H1 (cell line): ENCODE data around the gene RNASE11. TPM values are rescaled to one million over a fixed set of nuclear protein-coding genes. Genes with fewer than 3 reads are reported as not detected.

Experiments used
- CTCF ChIA-PET: fragments of 300-600 bp; sonication (Branson Sonifier 250); formaldehyde crosslinking; loops from one replicate; lab custom pipeline; 2021; ENCODE audit not compliant: partially characterized antibody; lab: Charles Lee
- POLR2A ChIA-PET: fragments of 300-600 bp; sonication (Branson Sonifier 250); formaldehyde crosslinking; loops from one replicate; lab custom pipeline; 2021; ENCODE audit warnings: inconsistent platforms; ENCODE audit not compliant: partially characterized antibody; lab: Charles Lee
- DNase-seq, 2 experiments: peaks; one replicate each; pipeline versions ENCODE4 v3.0.0 to v3.0.0-alpha.2; 2010 to 2022; ENCODE audit warnings: low spot score in 2 of 2, low read depth in 1 of 2, mixed read lengths in 1 of 2
- FAIRE-seq: peaks from 2 replicates; lab custom pipeline; 2011; peaks lifted over from hg19 to GRCh38; lab: Jason Lieb, UNC
- H2AFZ ChIP-seq: 2 replicates; pipeline ENCODE4 v1.8.1; 2012; ENCODE audit warnings: low read length, inconsistent platforms
- H2AK5ac ChIP-seq: 2 replicates; pipeline ENCODE4 v1.6.1; 2013; ENCODE audit warnings: low read depth, low read length
- H2BK120ac ChIP-seq: replicated peaks from 2 replicates; pipeline ENCODE3; 2013; ENCODE audit warnings: low read depth, low read length, inconsistent platforms
- H2BK12ac ChIP-seq: 2 replicates; pipeline ENCODE4 v1.6.1; 2013; ENCODE audit warnings: low read depth, low read length
- H2BK15ac ChIP-seq: 2 replicates; pipeline ENCODE4 v1.6.1; 2013; ENCODE audit warnings: low read length
- H2BK20ac ChIP-seq: 2 replicates; pipeline ENCODE4 v1.6.1; 2013; ENCODE audit warnings: low read length
- H2BK5ac ChIP-seq: 2 replicates; pipeline ENCODE4 v1.6.1; 2013; ENCODE audit warnings: low read depth, low read length
- H3K14ac ChIP-seq: 2 replicates; pipeline ENCODE4 v1.6.1; 2013; ENCODE audit warnings: inconsistent platforms; ENCODE audit not compliant: insufficient read length
- H3K18ac ChIP-seq: 2 replicates; pipeline ENCODE4 v1.6.1; 2013; ENCODE audit warnings: low read length; ENCODE audit errors: extremely low read depth
- H3K23ac ChIP-seq: 2 replicates; pipeline ENCODE4 v1.6.1; 2013; ENCODE audit warnings: inconsistent platforms; ENCODE audit not compliant: insufficient read length
- H3K23me2 ChIP-seq: 2 replicates; pipeline ENCODE4 v1.6.1; 2013; ENCODE audit warnings: low read depth, low read length
- H3K27ac ChIP-seq: 2 replicates; pipeline ENCODE4 v1.6.1; 2011; ENCODE audit warnings: low read depth, low read length, inconsistent platforms
- H3K27me3 ChIP-seq, 4 experiments: replicated peaks in 1 of 4; 1 replicate in 1 of 4; 2 replicates in 3 of 4; pipeline versions ENCODE4 v1.6.1 to v1.8.1; 2011 to 2013; ENCODE audit warnings: low read length in 3 of 4, mild to moderate bottlenecking in 3 of 4, inconsistent platforms in 2 of 4, mixed read lengths in 2 of 4, moderate library complexity in 1 of 4; ENCODE audit not compliant: control insufficient read depth in 3 of 4, insufficient read depth in 3 of 4; ENCODE audit errors: extremely low read depth in 1 of 4
- H3K36me3 ChIP-seq, 4 experiments: 2 replicates each; pipeline versions ENCODE4 v1.6.1 to v1.8.1; 2011 to 2013; ENCODE audit warnings: mild to moderate bottlenecking in 4 of 4, low read length in 3 of 4, moderate library complexity in 2 of 4, control low read depth in 1 of 4, inconsistent platforms in 1 of 4; ENCODE audit not compliant: insufficient read depth in 4 of 4, control insufficient read depth in 2 of 4
- H3K4ac ChIP-seq: replicated peaks from 2 replicates; pipeline ENCODE3; 2013; ENCODE audit warnings: low read length, low read depth, mixed read lengths, inconsistent platforms; ENCODE audit not compliant: insufficient read length
- H3K4me1 ChIP-seq, 4 experiments: replicated peaks in 1 of 4; 1 replicate in 1 of 4; 2 replicates in 3 of 4; pipeline versions ENCODE4 v1.6.1 to v1.8.1; 2011 to 2013; ENCODE audit warnings: low read length in 3 of 4, inconsistent platforms in 2 of 4, mixed read lengths in 1 of 4; ENCODE audit not compliant: insufficient read depth in 4 of 4, control insufficient read depth in 3 of 4
- H3K4me2 ChIP-seq, 2 experiments: 2 replicates each; pipeline versions ENCODE4 v1.6.1 to v1.8.1; 2011 to 2013; ENCODE audit warnings: low read depth in 2 of 2, low read length in 2 of 2, control low read depth in 1 of 2, inconsistent platforms in 1 of 2, mild to moderate bottlenecking in 1 of 2; ENCODE audit not compliant: insufficient read depth in 1 of 2
- H3K4me3 ChIP-seq, 4 experiments: fragments of 200-600, 300-600 bp in 1 of 4; sonication (generic), shearing (Covaris generic), sonication (Bioruptor Twin) in 1 of 4; 2 replicates each; pipeline versions ENCODE4 v1.5.1 to v1.8.1; 2011 to 2016; ENCODE audit warnings: low read length in 4 of 4, low read depth in 3 of 4, control low read depth in 2 of 4, inconsistent platforms in 2 of 4, mild to moderate bottlenecking in 2 of 4, mixed read lengths in 1 of 4, moderate library complexity in 1 of 4; ENCODE audit not compliant: insufficient read depth in 2 of 4; ENCODE audit errors: extremely low read depth in 1 of 4
- H3K56ac ChIP-seq: replicated peaks from 2 replicates; pipeline ENCODE3; 2013; ENCODE audit warnings: low read depth, mild to moderate bottlenecking, mixed read lengths, low read length, inconsistent platforms; ENCODE audit not compliant: insufficient read length
- H3K79me1 ChIP-seq: 2 replicates; pipeline ENCODE4 v1.6.1; 2013; ENCODE audit warnings: low read depth, low read length, control low read depth
- H3K79me2 ChIP-seq, 2 experiments: 2 replicates each; pipeline versions ENCODE4 v1.6.1 to v1.8.1; 2012 to 2013; ENCODE audit warnings: low read length in 2 of 2, mild to moderate bottlenecking in 2 of 2, inconsistent platforms in 1 of 2; ENCODE audit not compliant: insufficient read depth in 2 of 2, control insufficient read depth in 1 of 2
- H3K9ac ChIP-seq, 4 experiments: replicated peaks in 1 of 4; 1 replicate in 1 of 4; 2 replicates in 3 of 4; pipeline versions ENCODE4 v1.6.1 to v1.8.1; 2011 to 2013; ENCODE audit warnings: low read depth in 3 of 4, low read length in 3 of 4, control low read depth in 2 of 4, mild to moderate bottlenecking in 2 of 4, moderate library complexity in 2 of 4, inconsistent platforms in 1 of 4; ENCODE audit errors: extremely low read depth in 1 of 4
- H3K9me3 ChIP-seq, 2 experiments: 2 replicates each; pipeline versions ENCODE4 v1.6.1 to v1.8.1; 2012 to 2013; ENCODE audit warnings: mild to moderate bottlenecking in 2 of 2, moderate library complexity in 2 of 2, control low read depth in 1 of 2, inconsistent platforms in 1 of 2, low read depth in 1 of 2, low read length in 1 of 2, mixed read lengths in 1 of 2; ENCODE audit not compliant: insufficient read depth in 2 of 2
- H4K20me1 ChIP-seq, 2 experiments: replicated peaks in 1 of 2; 2 replicates each; pipeline versions ENCODE3 to v1.8.1; 2011 to 2013; ENCODE audit warnings: inconsistent platforms in 2 of 2, low read length in 2 of 2, mild to moderate bottlenecking in 1 of 2; ENCODE audit not compliant: insufficient read depth in 2 of 2, control insufficient read depth in 1 of 2
- H4K5ac ChIP-seq: 2 replicates; pipeline ENCODE4 v1.6.1; 2013; ENCODE audit warnings: low read length, low read depth, mixed read lengths, inconsistent platforms; ENCODE audit not compliant: insufficient read length
- H4K8ac ChIP-seq: 2 replicates; pipeline ENCODE4 v1.8.0; 2013; ENCODE audit warnings: mild to moderate bottlenecking, moderate library complexity, low read length, inconsistent platforms; ENCODE audit not compliant: insufficient read depth; ENCODE audit errors: extremely low read depth
- H4K91ac ChIP-seq: replicated peaks from 2 replicates; pipeline ENCODE3; 2013; ENCODE audit warnings: low read length, mixed read lengths, inconsistent platforms; ENCODE audit not compliant: insufficient read length
- ATF2 ChIP-seq: IDR thresholded peaks from 2 replicates; pipeline ENCODE4 v1.6.1; 2012; ENCODE audit warnings: low read length, inconsistent platforms
- BACH1 ChIP-seq: IDR thresholded peaks from 2 replicates; pipeline ENCODE4 v1.6.1; 2012; ENCODE audit warnings: low read length, improper control_type of control experiment
- CBX5 ChIP-seq: fragments of 300-800, 300-1000 bp; sonication (generic); IDR thresholded peaks from 2 replicates; pipeline ENCODE4 v1.7.1; 2016; ENCODE audit warnings: antibody characterized with exemption, low read length, low read depth
- GTF2F1 ChIP-seq: IDR thresholded peaks from 2 replicates; pipeline ENCODE4 v1.6.1; 2012; ENCODE audit warnings: low read depth, low read length, improper control_type of control experiment, borderline replicate concordance
- JUN ChIP-seq: IDR thresholded peaks from 2 replicates; pipeline ENCODE4 v1.6.1; 2011; ENCODE audit warnings: low read depth, mild to moderate bottlenecking, improper control_type of control experiment, low read length
- KDM1A ChIP-seq: fragments of 200-600, 300-600 bp; sonication (generic); IDR thresholded peaks from 2 replicates; pipeline ENCODE4 v1.7.1; 2016; ENCODE audit warnings: mild to moderate bottlenecking, low read length, borderline replicate concordance
- MAFK ChIP-seq: IDR thresholded peaks from 2 replicates; pipeline ENCODE4 v1.6.1; 2012; ENCODE audit warnings: low read depth, mild to moderate bottlenecking, improper control_type of control experiment, low read length
- SAP30 ChIP-seq: fragments of 300-600 bp; sonication (generic); IDR thresholded peaks from 2 replicates; pipeline ENCODE4 v1.7.1; 2012; ENCODE audit warnings: low read length, moderate library complexity, mild to moderate bottlenecking, inconsistent platforms; ENCODE audit not compliant: insufficient read depth, insufficient replicate concordance
- WGBS, 2 experiments: shearing (Covaris generic) in 1 of 2; methylation state at CpG; one replicate each; pipeline versions ENCODE4 v1.1.6 to v1.1.7; 2013 to 2015; ENCODE audit warnings: low lambda C conversion rate in 2 of 2, mixed read lengths in 2 of 2, inconsistent platforms in 1 of 2, low coverage in 1 of 2, missing lambda C conversion rate in 1 of 2; ENCODE audit not compliant: insufficient replicate concordance in 2 of 2, insufficient coverage in 1 of 2, insufficient read length in 1 of 2; ENCODE audit errors: extremely low coverage in 1 of 2, missing lambda C conversion rate in 1 of 2; 5-methylcytosine and 5-hydroxymethylcytosine counted together
- long read RNA-seq, 2 experiments: library from RNA in 1 of 2; library from capped mRNA in 1 of 2; stranded (forward); transcript quantifications; one replicate each; pipeline ENCODE4 v2.0.0, GENCODE V29; 2021; ENCODE audit warnings: inconsistent platforms in 1 of 2
- polyA minus RNA-seq, 3 experiments: library from RNA; depleted of rRNA, polyadenylated mRNA; stranded (reverse); fragments of >200 nt; gene quantifications; 1 replicate in 2 of 3; 2 replicates in 1 of 3; pipeline ENCODE4 v1.2.3, GENCODE V29; 2011
- polyA plus RNA-seq, 7 experiments: library from polyadenylated mRNA; depleted of rRNA in 3 of 7; stranded (reverse) in 5 of 7; unstranded in 2 of 7; fragments of >200 nt in 5 of 7; fragments of 200-250 nt in 2 of 7; gene quantifications; 1 replicate in 5 of 7; 2 replicates in 1 of 7; 4 replicates in 1 of 7; pipeline versions ENCODE4 v1.2.1 to v1.2.3, GENCODE V29; 2011 to 2013; ENCODE audit warnings: missing spikeins in 2 of 7, mixed read lengths in 2 of 7
- total RNA-seq: library from RNA; stranded (reverse); fragmentation: NEBNext Ultra II Directional; extraction: Animal tissue kit (Norgen Biotek cat#: 25700); gene quantifications from 2 replicates; pipeline ENCODE4 v1.2.1, GENCODE V29; 2021

RNASE11 gene
- total RNA-seq (not detected in 2 replicates), polyA plus RNA-seq (2011; rRNA removed) (not detected in 2 replicates), polyA minus RNA-seq (2011; rRNA and poly(A)+ RNA removed) (not detected in 2 replicates)
- not detected for polyA plus RNA-seq (2011; cell fraction: cytosol; rRNA removed)
- not detected for polyA plus RNA-seq (2011; cell fraction: nucleus; rRNA removed)
- not detected in 4 replicates for polyA plus RNA-seq (2012, experiment 1 of 2)
- not detected for polyA plus RNA-seq (2012, experiment 2 of 2)
- polyA plus RNA-seq (2013, experiment 1 of 2) = 0.06 TPM
- polyA plus RNA-seq (2013, experiment 2 of 2) = 0.09 TPM
- not detected for polyA minus RNA-seq (2011; cell fraction: cytosol; rRNA and poly(A)+ RNA removed)
- polyA minus RNA-seq (2011; cell fraction: nucleus; rRNA and poly(A)+ RNA removed) = not detected
- long read RNA-seq, experiment 1 = 0 reads
- long read RNA-seq, experiment 2 = 0 reads

- peak within 1 kb of the TSS; percentile 18 for H2AFZ ChIP-seq
- peak in 1 of 2 experiments; percentile 8 for DNase-seq
- no peak for TF ChIP-seq KDM1A
- TF ChIP-seq SAP30 = no peak
- no peak for TF ChIP-seq BACH1
- TF ChIP-seq ATF2 = no peak
- TF ChIP-seq GTF2F1 = no peak
- TF ChIP-seq MAFK = no peak
- no peak for TF ChIP-seq CBX5
- TF ChIP-seq JUN = no peak
Observed at GRCh38 chr14:20587489-20588154, at the start of gene RNASE11. RNASE11 (minus strand) TSS chr14:20588001.

More at GRCh38 chr14:20587489-20588154, at the start of gene RNASE11:
- Histone ChIP-seq H3K9me3 (no peaks in the 10 kb centered on the region), H3K27me3 (peaks cover 0 to 2% (median 0%) of the 10 kb centered on the region in 4 experiments; a peak in 1 of 7 replicates), H3K4ac (no peak within 1 kb of the TSS), H3K23ac (no peak within 1 kb of the TSS), H3K14ac (no peak within 1 kb of the TSS), H2BK15ac (no peak within 1 kb of the TSS), H3K79me2 (no peaks in the 10 kb centered on the region), H4K91ac (no peak within 1 kb of the TSS), H3K79me1 (no peaks in the 10 kb centered on the region), H3K56ac (no peak within 1 kb of the TSS), H3K9ac (no peak within 1 kb of the TSS), H2BK5ac (peak within 1 kb of the TSS; percentile 19; the same call in 1 of the 2 replicates), H2AK5ac (no peak within 1 kb of the TSS), H3K4me3 (no peak within 1 kb of the TSS), H2BK12ac (no peak within 1 kb of the TSS), H3K27ac (no peak within 1 kb of the TSS), H4K8ac (no peak within 1 kb of the TSS), H3K4me1 (peaks cover 2 to 7% (median 4%) of the 10 kb centered on the region in 4 experiments; a peak in 4 of 7 replicates), H3K18ac (peak within 1 kb of the TSS; percentile 21; the same call in 1 of the 2 replicates), H3K36me3 (no peaks in the 10 kb centered on the region), H3K23me2 (no peaks in the 10 kb centered on the region), H2BK120ac (no peak within 1 kb of the TSS), H4K20me1 (no peaks in the 10 kb centered on the region), H2BK20ac (peak within 1 kb of the TSS; percentile 84; the same call in 1 of the 2 replicates), H4K5ac (no peak within 1 kb of the TSS), H3K4me2 (no peak within 1 kb of the TSS)
- POLR2A ChIA-PET = interaction anchor here (0.7 to 1.6 kb wide), 3 partner anchors 9 to 119 kb away, joined by 3 read pairs; no protein-coding TSS in a partner anchor
- CTCF ChIA-PET = interaction anchor here (0.6 to 1.7 kb wide), 6 partner anchors 10 to 143 kb away, joined by 3 to 7 read pairs (median 4); no protein-coding TSS in a partner anchor
- 94% methylated on average over 6 of the region's 6 CpGs; no CpG with 5 or more reads in 1 of the 2 experiments for WGBS, 2 experiments
- FAIRE-seq = no peak
